Erythroblast (primary cell): ENCODE data around the gene FOXL2NB.

ENCODE experiments used
- GATA1 ChIP-seq: IDR thresholded peaks from 2 replicates; pipeline ENCODE4 v1.6.1; 2011; ENCODE audit warnings: low read depth, mild to moderate bottlenecking, control low read depth, low read length, moderate library complexity
- POLR2A ChIP-seq: IDR thresholded peaks from 2 replicates; pipeline ENCODE4 v1.6.1; 2011; ENCODE audit warnings: mild to moderate bottlenecking, low read length

- TF ChIP-seq POLR2A (no peak), GATA1 (no peak)
Measured at GRCh38 chr3:138943724-138944653, 3.0 kb upstream of the FOXL2NB start.
